C4-2B (cell line): ENCODE measurements around the gene RASA2.

ENCODE experiments used
- ZFX ChIP-seq: fragments of 450-650 bp; IDR thresholded peaks from 2 replicates; pipeline ENCODE4 v1.6.1; 2017
- TF ChIP-seq, protein P1 (sequence below): fragments of 450-650 bp; conservative IDR thresholded peaks from 2 replicates; pipeline ENCODE4 v1.5.1; 2017; ENCODE audit warnings: mild to moderate bottlenecking

GRCh38 chr3:141500397-141500796 lies 13.6 kb downstream of the RASA2 start:
- TF ChIP-seq, protein P1, sequence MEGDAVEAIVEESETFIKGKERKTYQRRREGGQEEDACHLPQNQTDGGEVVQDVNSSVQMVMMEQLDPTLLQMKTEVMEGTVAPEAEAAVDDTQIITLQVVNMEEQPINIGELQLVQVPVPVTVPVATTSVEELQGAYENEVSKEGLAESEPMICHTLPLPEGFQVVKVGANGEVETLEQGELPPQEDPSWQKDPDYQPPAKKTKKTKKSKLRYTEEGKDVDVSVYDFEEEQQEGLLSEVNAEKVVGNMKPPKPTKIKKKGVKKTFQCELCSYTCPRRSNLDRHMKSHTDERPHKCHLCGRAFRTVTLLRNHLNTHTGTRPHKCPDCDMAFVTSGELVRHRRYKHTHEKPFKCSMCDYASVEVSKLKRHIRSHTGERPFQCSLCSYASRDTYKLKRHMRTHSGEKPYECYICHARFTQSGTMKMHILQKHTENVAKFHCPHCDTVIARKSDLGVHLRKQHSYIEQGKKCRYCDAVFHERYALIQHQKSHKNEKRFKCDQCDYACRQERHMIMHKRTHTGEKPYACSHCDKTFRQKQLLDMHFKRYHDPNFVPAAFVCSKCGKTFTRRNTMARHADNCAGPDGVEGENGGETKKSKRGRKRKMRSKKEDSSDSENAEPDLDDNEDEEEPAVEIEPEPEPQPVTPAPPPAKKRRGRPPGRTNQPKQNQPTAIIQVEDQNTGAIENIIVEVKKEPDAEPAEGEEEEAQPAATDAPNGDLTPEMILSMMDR: no peak
- no peak for TF ChIP-seq ZFX
